DMS 273 treated with DMSO at 0.1 percent for 48 hours (cell line): ENCODE data around the gene RUNX2.

ENCODE experiments used
- DNase-seq: peaks from one replicate; lab custom pipeline; 2025; lab: John Stamatoyannopoulos, UW

Gene RUNX2

DNA sequence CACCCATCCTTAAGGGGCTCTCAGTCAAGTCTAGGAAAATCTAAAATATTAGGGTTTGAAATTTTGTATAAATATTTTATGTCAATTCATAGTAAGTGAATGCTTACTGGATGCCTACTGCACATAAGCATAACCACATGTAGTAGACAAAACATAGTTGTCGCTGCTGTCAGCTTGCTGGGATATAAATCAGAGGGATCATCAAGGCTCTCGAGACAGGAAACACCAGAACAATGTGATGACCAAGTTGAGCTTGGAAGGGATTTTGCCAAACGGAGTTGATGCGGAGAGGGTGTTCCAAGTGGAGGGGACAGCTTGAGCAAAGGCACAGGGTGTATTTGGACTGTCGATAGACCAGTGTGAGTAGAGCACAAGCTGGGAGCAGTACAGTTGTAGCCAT, 155.4 kb downstream of the RUNX2 start:
- no peak for DNase-seq

DNA sequence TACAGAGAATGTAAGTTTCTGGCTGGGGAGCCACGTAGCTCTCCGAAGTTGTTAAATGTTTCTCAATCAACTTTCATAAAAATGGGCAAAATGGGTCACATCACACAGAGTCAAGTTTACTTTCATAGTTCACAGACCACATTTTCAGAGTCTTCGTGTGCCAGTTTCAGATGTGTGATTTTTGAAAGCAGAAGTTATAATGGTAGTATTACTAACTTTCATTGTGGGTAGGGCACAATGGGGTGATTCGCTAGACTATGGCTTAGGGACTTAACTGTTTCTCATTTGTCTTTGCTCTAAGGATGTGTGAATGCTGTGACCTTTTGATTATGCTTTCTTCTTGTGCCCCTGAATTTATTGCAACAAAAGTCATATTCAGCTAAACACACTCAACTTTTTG, 158.6 kb downstream of the RUNX2 start:
- no peak for DNase-seq

DNA sequence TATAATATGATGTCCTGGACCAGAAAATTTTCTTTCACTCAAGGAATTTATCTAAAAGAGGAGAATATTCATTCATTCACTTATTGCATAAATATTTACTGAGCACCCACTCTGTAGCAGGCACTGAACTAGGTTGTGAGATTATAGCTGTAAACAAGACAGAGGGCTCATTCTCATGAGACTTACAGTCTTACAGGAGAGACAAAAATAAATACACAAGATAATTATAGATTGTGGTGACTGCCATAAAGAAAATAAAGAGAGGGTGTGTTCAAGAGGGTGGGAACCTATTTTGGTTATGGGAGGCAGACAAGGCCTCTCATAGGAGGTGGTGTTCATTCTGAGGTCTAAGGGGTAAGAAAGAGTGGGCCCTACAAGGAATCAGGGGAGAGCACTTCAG, 159.5 kb downstream of the RUNX2 start:
- no peak for DNase-seq

DNA sequence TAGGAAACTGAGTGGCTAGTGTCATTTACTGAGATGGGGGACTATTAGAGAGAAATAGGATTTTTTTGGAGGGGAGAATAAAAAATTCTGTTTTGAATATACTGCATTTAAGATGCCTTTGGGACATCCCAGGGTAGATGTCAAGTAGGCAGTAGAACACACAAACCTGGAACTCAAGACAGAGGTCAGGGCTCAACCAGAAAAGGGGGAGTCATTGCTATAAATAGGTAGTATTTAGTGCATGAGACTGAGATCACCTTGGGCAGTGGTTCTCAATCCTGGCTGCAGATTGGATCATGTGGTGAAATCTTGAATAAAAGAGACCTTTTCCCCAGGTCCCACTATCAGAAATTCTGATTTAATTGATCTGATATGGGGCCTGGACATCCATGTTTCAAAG, 160.1 kb downstream of the RUNX2 start:
- DNase-seq = no peak

DNA sequence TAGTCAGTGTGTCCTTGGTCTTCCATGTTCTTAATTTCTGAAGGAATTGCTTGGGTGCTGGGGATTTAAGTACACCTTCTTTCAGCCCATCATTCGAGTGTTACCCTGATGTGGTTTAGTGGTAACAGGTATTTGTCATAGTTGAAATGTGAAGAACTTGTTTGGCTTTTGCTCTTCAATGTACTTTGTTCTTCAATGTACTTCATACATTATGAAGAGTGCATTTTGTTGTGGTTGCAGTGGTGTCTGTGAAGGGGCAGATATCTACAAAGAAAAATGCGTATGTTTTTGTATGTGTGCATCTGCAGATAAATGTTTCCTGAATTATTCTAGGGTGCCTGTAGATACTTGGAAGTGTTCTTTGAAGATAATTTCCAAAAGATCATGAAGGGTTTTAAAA, 160.8 kb downstream of the RUNX2 start:
- no peak for DNase-seq

DNA sequence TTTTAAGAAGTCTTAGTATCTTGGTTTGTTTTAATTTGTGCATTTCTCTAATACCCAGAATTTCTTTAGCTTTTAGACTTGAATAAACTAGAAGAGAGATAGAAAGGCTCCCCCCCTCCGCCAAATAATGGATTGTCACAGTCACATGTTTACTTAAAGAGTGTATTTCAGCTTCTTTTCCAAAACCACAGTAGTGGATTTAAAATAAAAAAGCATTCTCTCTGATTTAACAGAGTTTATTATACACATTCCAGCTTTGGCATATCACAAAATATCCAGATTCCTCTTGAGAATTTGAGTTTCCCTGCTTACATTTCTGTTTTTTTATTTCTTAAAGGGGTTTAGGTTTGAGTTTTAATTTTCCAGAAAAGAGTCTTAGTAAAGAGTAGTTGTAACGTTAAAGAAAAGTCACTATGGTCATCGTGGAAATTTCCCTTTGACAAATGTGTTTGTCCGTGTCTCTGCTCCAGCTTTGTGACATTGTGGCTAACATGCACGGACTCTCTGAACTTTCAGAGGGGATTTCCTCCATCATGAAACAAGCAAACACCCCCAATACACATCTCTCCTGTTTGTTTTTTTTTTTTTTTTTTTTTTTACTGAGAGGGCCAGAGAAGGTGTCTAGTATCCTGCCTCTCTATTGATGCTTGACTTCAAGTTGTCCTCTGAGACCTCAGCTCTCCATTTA, 163.1 kb downstream of the RUNX2 start:
- no peak for DNase-seq

DNA sequence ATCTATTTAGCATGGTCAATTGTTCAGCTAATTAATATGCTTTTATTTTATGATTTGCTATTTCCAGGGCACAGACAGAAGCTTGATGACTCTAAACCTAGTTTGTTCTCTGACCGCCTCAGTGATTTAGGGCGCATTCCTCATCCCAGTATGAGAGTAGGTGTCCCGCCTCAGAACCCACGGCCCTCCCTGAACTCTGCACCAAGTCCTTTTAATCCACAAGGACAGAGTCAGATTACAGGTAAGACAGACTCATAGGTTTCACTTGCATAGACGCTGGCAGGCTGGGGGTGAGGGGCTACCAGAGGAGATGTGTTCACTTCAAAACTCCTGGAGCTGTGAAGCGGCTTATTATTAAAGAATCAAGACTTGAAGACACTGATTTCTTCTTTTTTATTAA, 163.7 kb downstream of the RUNX2 start:
- DNase-seq = no peak

DNA sequence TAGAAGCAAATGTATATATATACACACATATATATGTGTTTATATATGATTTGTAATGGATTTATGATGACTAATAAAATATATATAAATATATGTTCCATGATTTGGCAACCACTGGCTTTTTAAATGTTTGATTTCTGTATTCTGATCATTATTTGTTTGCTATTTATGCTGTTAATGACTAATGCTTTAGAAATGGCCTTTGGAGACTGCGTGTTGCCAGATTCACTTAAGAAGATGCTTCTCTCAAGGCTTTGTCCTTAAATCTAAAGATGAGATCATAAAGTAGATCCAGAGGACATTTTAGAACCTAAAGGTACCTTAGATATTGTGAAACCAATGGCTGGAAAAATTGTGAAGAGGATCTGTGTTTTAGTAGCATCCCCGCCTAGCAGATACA, 165.6 kb downstream of the RUNX2 start:
- DNase-seq = no peak

DNA sequence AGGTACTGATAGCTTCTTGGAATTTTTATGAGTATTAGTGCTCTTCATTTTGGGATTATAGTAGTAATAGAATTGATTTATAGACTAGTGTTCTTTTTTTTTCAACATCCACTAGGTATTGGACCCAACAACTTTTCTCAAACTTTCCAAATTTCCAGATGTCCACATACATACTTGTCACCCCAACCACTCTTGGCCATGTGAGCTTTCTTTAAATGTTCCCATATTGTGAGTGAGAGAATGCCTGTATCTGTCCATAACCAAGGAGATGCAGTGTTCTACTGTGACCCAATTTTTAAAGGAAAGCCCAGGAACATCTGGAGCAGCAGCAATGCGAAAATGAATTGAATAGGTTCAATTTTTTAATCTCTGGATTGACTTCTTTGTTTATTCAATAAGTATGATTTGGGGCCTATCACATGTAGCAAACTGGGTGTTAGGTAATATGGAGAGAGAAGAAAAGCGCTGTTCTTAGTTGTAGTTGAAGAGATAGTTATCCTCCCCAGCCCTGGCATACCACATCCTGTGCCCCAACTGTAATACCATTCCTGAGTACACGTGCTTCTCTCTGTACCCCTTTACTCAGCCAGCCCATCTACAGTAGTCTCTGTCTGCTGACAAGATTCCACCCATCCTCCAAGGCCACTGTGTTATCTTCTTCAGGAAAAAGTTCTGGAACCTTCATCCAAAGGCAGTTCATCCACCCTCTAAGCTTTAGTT, 166.4 kb downstream of the RUNX2 start:
- no peak for DNase-seq

DNA sequence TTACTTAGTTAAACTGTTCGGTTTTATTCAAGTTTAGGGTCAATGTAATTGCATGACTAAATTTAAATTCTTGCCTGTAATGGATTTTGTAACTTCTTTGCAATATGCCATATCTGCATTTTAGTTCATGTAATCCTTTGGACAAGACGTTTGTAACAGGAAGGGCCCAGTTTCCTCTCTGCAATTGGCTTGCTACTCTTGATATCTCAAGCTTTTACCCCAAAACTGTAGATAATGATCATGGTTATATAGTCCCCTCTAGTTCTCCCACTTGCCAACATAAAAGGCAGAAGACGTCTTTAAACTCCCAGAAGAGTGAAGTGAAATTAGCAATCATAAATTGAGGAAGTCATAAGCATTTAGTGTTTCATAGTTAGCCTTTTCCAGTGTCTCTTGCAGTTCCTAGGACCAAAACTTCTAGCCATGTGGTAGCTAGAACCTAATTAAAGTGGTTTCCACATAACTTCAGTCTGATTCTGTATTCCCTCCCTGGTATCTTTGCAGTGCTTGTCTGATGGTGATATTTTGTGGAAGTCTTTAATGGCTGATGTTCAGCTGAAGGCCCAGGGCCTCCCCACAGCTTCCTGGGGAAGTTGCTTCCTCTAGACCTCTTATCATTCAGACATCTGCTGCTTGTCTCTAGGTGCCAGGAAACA, 167.4 kb downstream of the RUNX2 start:
- DNase-seq = no peak

DNA sequence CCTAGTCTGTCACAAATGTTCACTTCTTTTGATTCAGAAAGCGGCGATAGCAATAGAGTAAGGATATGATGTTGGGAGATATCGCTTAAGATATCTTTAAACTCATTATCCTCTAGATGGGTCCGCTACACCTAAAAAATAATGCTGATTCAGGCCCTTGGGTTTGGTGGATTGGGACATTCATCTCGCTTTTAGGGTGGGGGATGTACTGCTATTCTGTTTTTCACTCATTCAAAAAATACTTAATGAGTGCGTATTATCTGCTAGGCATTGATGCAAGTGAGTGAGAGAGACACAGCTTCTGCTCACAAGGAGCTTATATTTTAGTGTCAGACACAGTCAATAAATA, 167.9 kb downstream of the RUNX2 start:
- no peak for DNase-seq

DNA sequence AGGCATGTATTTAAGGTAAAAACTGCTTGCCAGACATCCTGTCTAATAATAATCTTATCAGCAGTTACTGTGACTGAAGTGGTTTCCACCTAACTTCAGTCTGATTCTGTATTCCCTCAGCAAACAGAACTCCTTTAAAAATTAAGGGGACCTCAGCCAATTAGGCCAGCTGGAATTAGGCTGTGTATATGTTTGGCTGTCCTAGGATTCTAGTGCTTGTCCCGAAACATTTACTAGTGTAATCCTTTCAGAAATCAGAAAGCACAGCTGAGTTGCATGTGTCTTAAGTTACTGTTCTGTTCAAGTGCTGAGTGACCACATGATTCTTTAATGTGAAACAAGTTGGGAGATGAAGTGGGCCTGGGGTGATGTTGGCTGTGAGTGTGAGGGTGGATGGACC, 170.5 kb downstream of the RUNX2 start:
- no peak for DNase-seq

DNA sequence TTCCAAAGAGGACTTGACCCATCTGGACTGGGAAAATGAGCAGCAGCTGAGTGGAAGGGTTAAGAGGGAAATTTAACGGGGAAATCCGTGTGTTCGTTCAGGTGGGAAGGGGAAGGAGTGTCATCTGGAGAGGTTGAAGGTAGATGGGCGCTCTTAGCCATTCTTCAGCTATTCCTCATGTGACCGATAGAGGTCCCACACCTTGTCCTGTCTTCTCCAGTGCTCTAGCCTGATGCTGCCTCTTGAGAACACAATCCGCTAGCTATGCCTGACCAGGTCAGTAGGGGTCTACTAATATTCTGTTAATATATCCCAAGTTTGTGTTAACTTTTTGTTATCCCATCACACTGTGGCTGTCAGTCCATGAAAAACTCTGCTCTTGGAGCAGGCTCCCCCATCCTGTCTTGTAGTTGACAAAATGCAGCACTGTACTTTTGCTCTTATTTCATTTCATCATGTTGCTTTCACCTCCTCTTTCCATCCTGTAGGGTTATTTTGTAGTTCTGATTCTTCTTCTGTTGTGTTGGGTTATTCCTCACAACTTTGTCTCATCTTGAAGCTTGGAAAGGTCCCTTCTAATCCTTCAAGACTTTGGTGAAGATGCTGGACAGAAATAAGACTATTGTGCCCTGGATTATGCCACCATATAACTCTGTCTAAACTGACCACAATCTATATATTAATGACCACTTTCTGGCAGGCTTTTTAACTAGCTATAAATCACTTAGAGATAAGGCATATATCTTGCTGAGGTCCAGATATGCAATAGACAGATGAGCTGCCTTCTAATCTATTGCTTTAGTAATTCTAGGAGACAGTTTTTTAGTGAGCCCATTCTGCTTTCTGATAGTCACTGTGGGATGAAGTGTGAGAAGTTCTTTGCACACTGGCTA, 173.0 kb downstream of the RUNX2 start:
- DNase-seq = no peak

DNA sequence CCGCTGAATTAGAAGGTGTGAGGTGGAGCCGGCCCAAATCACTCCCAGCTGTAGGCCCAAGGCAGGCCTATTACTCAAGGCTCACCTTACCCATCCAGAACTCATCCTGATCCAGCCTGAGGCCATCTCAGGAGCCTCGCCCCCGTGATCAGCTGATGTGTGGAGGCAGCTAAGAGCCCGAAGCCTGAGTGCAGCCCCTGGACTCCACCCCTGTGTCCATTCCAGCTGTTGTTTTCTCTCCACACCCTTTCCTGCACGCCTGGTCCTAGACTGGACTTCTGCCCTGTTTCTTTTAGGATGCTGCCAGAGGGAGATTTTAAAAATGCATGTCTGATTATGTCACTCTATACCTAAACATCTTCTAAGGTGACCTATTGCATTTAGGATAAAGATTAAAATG, 174.3 kb downstream of the RUNX2 start:
- no peak for DNase-seq

DNA sequence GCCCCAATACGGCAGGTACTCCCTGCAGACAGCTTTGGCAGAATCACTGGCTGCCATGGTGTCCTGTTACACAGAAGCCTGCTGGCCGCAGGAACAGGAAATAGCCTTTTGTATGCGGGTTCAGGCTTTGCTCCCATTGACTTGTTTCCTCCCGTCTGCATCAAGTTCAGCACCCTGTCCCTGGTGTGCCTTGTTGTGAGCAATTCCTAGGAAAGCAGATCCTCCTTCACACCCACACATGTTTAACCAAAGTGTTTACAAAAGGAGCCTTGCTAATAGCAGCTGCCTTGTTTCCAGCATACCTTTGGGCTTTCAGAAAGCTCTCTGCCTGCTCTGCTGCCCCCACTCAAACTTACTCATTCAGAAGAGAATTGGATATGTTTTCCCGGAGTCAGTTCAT, 176.8 kb downstream of the RUNX2 start:
- DNase-seq = no peak

DNA sequence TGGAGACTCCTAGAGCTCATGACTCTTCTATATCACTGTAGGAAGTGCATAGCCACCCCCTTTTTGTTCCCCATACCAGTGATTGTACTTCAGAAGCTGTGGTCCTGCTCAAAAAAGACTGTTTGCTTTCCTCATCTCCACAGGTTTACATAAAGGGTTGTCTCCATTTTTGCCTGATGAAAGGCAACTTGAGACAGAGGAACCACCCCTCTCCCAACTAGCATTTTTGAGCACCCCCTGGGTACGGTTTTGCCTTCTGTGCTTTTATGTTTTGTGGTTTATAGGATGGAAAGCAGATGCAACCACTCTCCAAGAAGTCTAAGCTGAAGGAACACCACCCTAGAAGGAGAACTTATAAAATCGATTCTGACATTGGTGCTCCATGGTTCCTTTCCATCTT, 177.3 kb downstream of the RUNX2 start:
- no peak for DNase-seq

DNA sequence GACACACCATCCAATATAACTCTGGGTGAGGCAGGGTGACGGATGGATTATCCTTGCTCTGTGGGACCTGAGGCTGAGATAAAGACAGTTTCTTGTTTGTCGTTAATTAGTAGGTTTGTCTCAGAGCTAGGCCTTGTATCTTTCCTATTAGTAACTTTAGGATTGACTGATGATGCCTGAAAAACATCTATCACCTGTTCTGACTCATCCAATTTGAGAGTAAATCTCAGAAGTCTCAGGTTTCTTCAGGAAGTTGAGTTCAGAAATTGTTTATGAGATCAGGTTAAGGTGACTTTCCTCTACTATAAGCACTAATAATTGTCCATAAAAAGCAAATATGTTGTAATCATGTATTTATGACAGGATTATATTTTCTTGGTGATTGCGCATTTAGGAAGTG, 179.1 kb downstream of the RUNX2 start:
- DNase-seq = no peak

DNA sequence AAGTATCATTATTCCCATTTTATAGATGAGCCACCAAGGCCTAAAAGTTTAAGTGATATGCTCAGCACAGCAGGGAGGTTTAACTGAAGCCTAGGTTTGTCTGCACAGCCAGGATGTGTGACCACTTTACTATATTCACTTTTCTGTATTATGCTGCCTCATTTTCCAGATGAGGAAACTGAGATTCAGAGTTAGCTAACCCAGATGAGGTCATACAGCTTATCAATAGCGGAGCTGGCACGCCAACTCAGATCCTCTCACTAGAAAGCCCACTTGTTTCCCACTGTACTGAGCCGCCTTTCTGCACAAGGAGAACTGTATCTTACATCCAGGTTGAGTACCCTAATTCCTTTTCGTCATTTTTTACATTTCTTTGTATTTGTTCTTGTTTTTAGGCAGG, 181.3 kb downstream of the RUNX2 start:
- DNase-seq = no peak

DNA sequence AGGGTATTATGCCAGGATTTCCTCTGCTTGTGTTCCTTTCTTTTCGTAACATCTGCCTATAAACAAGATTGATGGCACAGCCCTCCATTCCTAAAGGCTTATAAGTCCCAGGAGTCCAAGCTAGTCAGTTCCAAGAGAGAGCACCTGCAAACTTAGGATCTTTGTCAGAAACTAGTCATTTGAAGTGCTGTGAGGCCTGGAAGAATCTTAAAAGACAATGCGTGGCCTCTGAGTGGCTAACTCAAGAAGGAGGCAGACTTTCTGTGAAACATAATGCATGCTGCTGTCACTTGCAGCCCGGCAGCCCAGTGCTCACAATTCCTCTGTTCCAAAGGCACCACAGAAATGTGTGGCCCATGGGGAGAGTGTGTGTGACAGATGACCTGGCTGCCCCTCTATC, 184.6 kb downstream of the RUNX2 start:
- no peak for DNase-seq

DNA sequence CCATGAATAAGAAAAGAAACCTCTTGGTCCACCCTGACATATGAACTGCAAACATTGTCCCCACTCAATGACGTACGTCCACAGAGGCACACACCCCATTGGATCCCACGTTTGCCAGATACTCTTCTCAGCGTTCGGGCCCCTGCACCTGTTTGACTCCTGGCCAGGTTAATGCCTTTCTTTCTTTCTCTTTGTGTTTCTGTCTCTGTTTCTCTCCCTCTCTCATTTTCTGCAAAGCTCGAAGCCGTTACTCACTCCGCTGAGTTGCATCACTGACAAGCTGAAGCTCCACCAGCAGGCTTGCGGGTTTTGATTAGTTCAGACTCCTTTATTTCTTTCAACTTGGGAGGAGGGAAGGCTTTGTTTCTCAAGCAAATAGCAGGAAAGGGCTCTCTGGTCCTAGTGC, 185.1 kb downstream of the RUNX2 start:
- no peak for DNase-seq

DNA sequence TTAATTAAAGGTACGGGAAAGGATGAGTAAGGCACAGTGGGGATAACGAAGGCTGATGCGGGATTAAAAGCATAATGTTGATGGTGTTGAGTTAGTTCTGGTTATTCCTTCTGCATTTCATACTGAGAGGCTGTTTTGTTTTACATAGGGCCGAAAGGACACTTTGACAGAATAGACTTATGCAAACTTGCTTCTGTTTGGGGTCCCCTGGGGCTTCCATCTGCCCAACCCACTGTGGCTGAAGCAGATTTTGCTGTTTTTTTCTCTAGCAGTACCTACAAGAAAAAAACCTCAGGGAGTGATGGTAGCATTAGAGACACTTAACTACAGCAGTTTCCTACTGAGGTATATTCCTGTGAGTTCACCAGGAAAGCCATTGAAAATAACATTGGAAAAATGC, 185.7 kb downstream of the RUNX2 start:
- no peak for DNase-seq

DNA sequence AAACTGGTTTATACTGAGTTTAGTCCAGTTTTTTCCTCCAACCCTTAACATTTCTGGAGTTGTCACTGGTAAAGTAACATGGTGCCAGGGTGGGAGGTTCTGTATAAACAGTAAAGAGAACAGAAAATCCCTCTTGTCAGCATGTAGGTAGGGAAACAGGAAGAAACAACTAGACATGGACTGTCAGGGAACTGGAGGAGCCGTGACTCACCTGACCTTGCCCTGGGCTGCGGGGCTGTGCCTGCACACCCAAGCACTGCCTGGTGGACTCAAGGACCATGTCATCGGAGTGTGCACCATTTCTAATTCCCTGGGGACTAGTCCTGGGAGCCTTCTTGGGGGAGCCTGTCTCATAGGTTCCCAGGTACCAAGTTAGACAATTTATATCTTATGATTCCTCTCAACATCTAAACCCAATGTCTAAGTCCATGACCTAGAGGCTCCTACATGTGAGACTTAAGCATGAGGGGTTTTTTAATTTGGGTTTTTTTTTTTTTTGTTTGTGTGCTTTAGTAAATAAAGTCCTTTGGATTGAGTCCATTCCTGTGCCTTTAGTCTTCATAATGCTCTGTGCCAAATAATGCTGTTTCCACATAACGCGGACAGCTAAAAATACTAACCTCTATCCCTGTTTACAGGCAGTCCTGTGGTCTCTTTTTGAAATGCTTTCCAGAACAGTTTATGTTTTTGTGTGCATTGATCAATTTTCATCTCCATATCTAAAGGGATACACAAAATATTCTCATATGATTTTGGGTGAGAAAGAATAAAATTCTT, 186.5 kb downstream of the RUNX2 start:
- no peak for DNase-seq
